ENCODE results near the gene MRPL32.

MRPL32 gene

GRCh38 chr7:42947521-42947920 lies 15.3 kb downstream of the MRPL32 start:
- Histone ChIP-seq H3F3A (ENCODE audit: control insufficient read depth, insufficient read depth) (no peaks in the 10 kb centered on the region), H3K27me3 (ENCODE audit: control insufficient read depth, low read length) (peaks cover 3% of the 10 kb centered on the region; the same call in 1 of the 2 replicates), H4K20me1 (ENCODE audit: control insufficient read depth, insufficient read depth, low read depth, low read length) (no peaks in the 10 kb centered on the region), H3K4me1 (ENCODE audit: control insufficient read depth, low read length) (no peaks in the 10 kb centered on the region), H3K36me3 (ENCODE audit: control insufficient read depth, low read length) (no peaks in the 10 kb centered on the region), H3K27ac (ENCODE audit: low read depth, low read length) (no peak overlapping the region), H3K79me2 (ENCODE audit: control insufficient read depth, low read length) (no peaks in the 10 kb centered on the region), H3K9me2 (replicated peaks; ENCODE audit: control insufficient read depth, low read length) (no peaks in the 10 kb centered on the region), H3K9me3 (ENCODE audit: control insufficient read depth, insufficient read depth, low read length) (no peaks in the 10 kb centered on the region), H3K4me3 (ENCODE audit: low read length) (no peak overlapping the region), H3K4me2 (ENCODE audit: low read length) (no peak overlapping the region)
- TF ChIP-seq EZH2phosphoT487 (IDR thresholded peaks at IDR 0.05; ENCODE audit: borderline replicate concordance, low read length): no peak
- no peak for TF ChIP-seq CTCF (IDR thresholded peaks at IDR 0.05; ENCODE audit: low read depth, low read length, poor library complexity, severe bottlenecking)

GRCh38 chr7:42950417-42950816 lies 18.2 kb downstream of the MRPL32 start:
- Histone ChIP-seq H3K79me2 (ENCODE audit: control insufficient read depth, low read length) (no peaks in the 10 kb centered on the region), H3F3A (ENCODE audit: control insufficient read depth, insufficient read depth) (no peaks in the 10 kb centered on the region), H3K4me1 (ENCODE audit: control insufficient read depth, low read length) (no peaks in the 10 kb centered on the region), H4K20me1 (ENCODE audit: control insufficient read depth, insufficient read depth, low read depth, low read length) (no peaks in the 10 kb centered on the region), H3K9me2 (replicated peaks; ENCODE audit: control insufficient read depth, low read length) (no peaks in the 10 kb centered on the region), H3K9me3 (ENCODE audit: control insufficient read depth, insufficient read depth, low read length) (no peaks in the 10 kb centered on the region), H3K4me2 (ENCODE audit: low read length) (no peak overlapping the region), H3K27ac (ENCODE audit: low read depth, low read length) (no peak overlapping the region), H3K4me3 (ENCODE audit: low read length) (no peak overlapping the region), H3K27me3 (ENCODE audit: control insufficient read depth, low read length) (peaks cover 3% of the 10 kb centered on the region; the same call in 1 of the 2 replicates), H3K36me3 (ENCODE audit: control insufficient read depth, low read length) (no peaks in the 10 kb centered on the region)
- TF ChIP-seq EZH2phosphoT487 (IDR thresholded peaks at IDR 0.05; ENCODE audit: borderline replicate concordance, low read length) (no peak), CTCF (IDR thresholded peaks at IDR 0.05; ENCODE audit: low read depth, low read length, poor library complexity, severe bottlenecking) (no peak)

GRCh38 chr7:42952328-42952727 lies 20.2 kb downstream of the MRPL32 start:
- Histone ChIP-seq H3K79me2 (ENCODE audit: control insufficient read depth, low read length) (no peaks in the 10 kb centered on the region), H3K4me1 (ENCODE audit: control insufficient read depth, low read length) (no peaks in the 10 kb centered on the region), H3K27me3 (ENCODE audit: control insufficient read depth, low read length) (no peaks in the 10 kb centered on the region), H3F3A (ENCODE audit: control insufficient read depth, insufficient read depth) (no peaks in the 10 kb centered on the region), H3K36me3 (ENCODE audit: control insufficient read depth, low read length) (no peaks in the 10 kb centered on the region), H3K4me3 (ENCODE audit: low read length) (no peak overlapping the region), H4K20me1 (ENCODE audit: control insufficient read depth, insufficient read depth, low read depth, low read length) (no peaks in the 10 kb centered on the region), H3K9me3 (ENCODE audit: control insufficient read depth, insufficient read depth, low read length) (peaks cover 9% of the 10 kb centered on the region; the same call in 1 of the 2 replicates), H3K4me2 (ENCODE audit: low read length) (no peak overlapping the region), H3K27ac (ENCODE audit: low read depth, low read length) (no peak overlapping the region), H3K9me2 (replicated peaks; ENCODE audit: control insufficient read depth, low read length) (no peaks in the 10 kb centered on the region)
- TF ChIP-seq EZH2phosphoT487 (IDR thresholded peaks at IDR 0.05; ENCODE audit: borderline replicate concordance, low read length): no peak
- no peak for TF ChIP-seq CTCF (IDR thresholded peaks at IDR 0.05; ENCODE audit: low read depth, low read length, poor library complexity, severe bottlenecking)
